IPS-20b (cell line): ENCODE results near the gene TMEM41A.

Experiments used
- H3K27ac ChIP-seq: one replicate; pipeline ENCODE4 v1.5.1; 2013; ENCODE audit warnings: low read length
- H3K27me3 ChIP-seq: 2 replicates; pipeline ENCODE4 v1.6.1; 2013; ENCODE audit warnings: mild to moderate bottlenecking, low read length, inconsistent platforms; ENCODE audit not compliant: insufficient read depth
- H3K36me3 ChIP-seq: 2 replicates; pipeline ENCODE4 v1.6.1; 2013; ENCODE audit warnings: low read depth, mild to moderate bottlenecking, inconsistent platforms, low read length, moderate library complexity; ENCODE audit not compliant: insufficient read depth
- H3K4me1 ChIP-seq: 2 replicates; pipeline ENCODE4 v1.6.1; 2013; ENCODE audit warnings: mild to moderate bottlenecking, control low read depth, inconsistent platforms, low read length, moderate library complexity; ENCODE audit not compliant: insufficient read depth
- H3K4me3 ChIP-seq: 2 replicates; pipeline ENCODE4 v1.5.1; 2013; ENCODE audit warnings: mild to moderate bottlenecking, low read length, inconsistent platforms
- H3K9ac ChIP-seq: 2 replicates; pipeline ENCODE4 v1.6.1; 2013; ENCODE audit warnings: low read depth, mild to moderate bottlenecking, inconsistent platforms, low read length, moderate library complexity
- H3K9me3 ChIP-seq: 2 replicates; pipeline ENCODE4 v1.6.1; 2013; ENCODE audit warnings: mild to moderate bottlenecking, low read depth, low read length, inconsistent platforms; ENCODE audit not compliant: insufficient read depth

Gene TMEM41A

GRCh38 chr3:185519021-185519420 lies 20.2 kb upstream of the TMEM41A start:
- H3K4me3 ChIP-seq, result no peak overlapping the region
- no peaks in the 10 kb centered on the region for H3K36me3 ChIP-seq
- H3K4me1 ChIP-seq, result no peaks in the 10 kb centered on the region
- H3K27ac ChIP-seq, result no peak overlapping the region
- no peaks in the 10 kb centered on the region for H3K9me3 ChIP-seq
- H3K9ac ChIP-seq, result no peak overlapping the region
- 0 out of 2 replicates have a peak, but pooled peaks cover 4% of the 10 kb centered on the region for H3K27me3 ChIP-seq

GRCh38 chr3:185517387-185518130 lies 18.7 kb upstream of the TMEM41A start:
- Histone ChIP-seq H3K9me3 (no peaks in the 10 kb centered on the region), H3K27me3 (0 out of 2 replicates have a peak, but pooled peaks cover 4% of the 10 kb centered on the region), H3K27ac (no peak overlapping the region), H3K4me3 (no peak overlapping the region), H3K36me3 (no peaks in the 10 kb centered on the region), H3K4me1 (no peaks in the 10 kb centered on the region), H3K9ac (no peak overlapping the region)

- H3K4me3 ChIP-seq, result no peak overlapping the region
- no peaks in the 10 kb centered on the region for H3K4me1 ChIP-seq
- no peaks in the 10 kb centered on the region for H3K27me3 ChIP-seq
- H3K36me3 ChIP-seq, result no peaks in the 10 kb centered on the region
- no peaks in the 10 kb centered on the region for H3K9me3 ChIP-seq
- no peak overlapping the region for H3K9ac ChIP-seq
- H3K27ac ChIP-seq, result no peak overlapping the region
Measured at GRCh38 chr3:185511711-185512110, 12.9 kb upstream of the TMEM41A start.

- H3K9ac ChIP-seq, result no peak overlapping the region
- no peaks in the 10 kb centered on the region for H3K36me3 ChIP-seq
- no peak overlapping the region for H3K4me3 ChIP-seq
- no peak overlapping the region for H3K27ac ChIP-seq
- no peaks in the 10 kb centered on the region for H3K9me3 ChIP-seq
- H3K4me1 ChIP-seq, result no peaks in the 10 kb centered on the region
- no peaks in the 10 kb centered on the region for H3K27me3 ChIP-seq
Measured at GRCh38 chr3:185508335-185508991, 9.6 kb upstream of the TMEM41A start.

GRCh38 chr3:185507883-185508282 lies 9.0 kb upstream of the TMEM41A start:
- Histone ChIP-seq H3K9me3 (no peaks in the 10 kb centered on the region), H3K27me3 (no peaks in the 10 kb centered on the region), H3K9ac (no peak overlapping the region), H3K4me3 (no peak overlapping the region), H3K36me3 (no peaks in the 10 kb centered on the region), H3K4me1 (no peaks in the 10 kb centered on the region), H3K27ac (no peak overlapping the region)

- Histone ChIP-seq H3K9ac (no peak overlapping the region), H3K27me3 (peaks cover 8% of the 10 kb centered on the region; the same call in 1 of the 2 replicates), H3K36me3 (no peaks in the 10 kb centered on the region), H3K4me1 (no peaks in the 10 kb centered on the region), H3K4me3 (no peak overlapping the region), H3K9me3 (no peaks in the 10 kb centered on the region), H3K27ac (no peak overlapping the region)
Measured at GRCh38 chr3:185504636-185505035, 5.8 kb upstream of the TMEM41A start.

- H3K36me3 ChIP-seq, result no peaks in the 10 kb centered on the region
- H3K9ac ChIP-seq, result no peak overlapping the region
- no peak overlapping the region for H3K4me3 ChIP-seq
- peaks cover 10% of the 10 kb centered on the region; the same call in 1 of the 2 replicates for H3K27me3 ChIP-seq
- H3K4me1 ChIP-seq, result no peaks in the 10 kb centered on the region
- no peaks in the 10 kb centered on the region for H3K9me3 ChIP-seq
- H3K27ac ChIP-seq, result no peak overlapping the region
Measured at GRCh38 chr3:185503521-185503920, 4.7 kb upstream of the TMEM41A start.

- Histone ChIP-seq H3K9me3 (no peaks in the 10 kb centered on the region), H3K9ac (no peak overlapping the region), H3K27ac (no peak overlapping the region)
Measured at GRCh38 chr3:185502987-185503386, 4.2 kb upstream of the TMEM41A start.

GRCh38 chr3:185490241-185490640 lies 8.6 kb downstream of the TMEM41A start:
- no peaks in the 10 kb centered on the region for H3K27me3 ChIP-seq
- H3K4me3 ChIP-seq, result no peak overlapping the region
- no peak overlapping the region for H3K27ac ChIP-seq
- H3K36me3 ChIP-seq, result peaks cover 53% of the 10 kb centered on the region
- no peaks in the 10 kb centered on the region for H3K9me3 ChIP-seq
- H3K9ac ChIP-seq, result no peak overlapping the region
- no peaks in the 10 kb centered on the region for H3K4me1 ChIP-seq

More at GRCh38 chr3:185502987-185503386, 4.2 kb upstream of the TMEM41A start:
- Histone ChIP-seq H3K27me3 (peaks cover 10% of the 10 kb centered on the region; the same call in 1 of the 2 replicates), H3K4me1 (no peaks in the 10 kb centered on the region), H3K36me3 (no peaks in the 10 kb centered on the region), H3K4me3 (no peak overlapping the region)

- Histone ChIP-seq H3K36me3 (peaks cover 45% of the 10 kb centered on the region), H3K4me1 (no peaks in the 10 kb centered on the region), H3K27me3 (no peaks in the 10 kb centered on the region), H3K4me3 (no peak overlapping the region), H3K27ac (no peak overlapping the region), H3K9ac (no peak overlapping the region), H3K9me3 (no peaks in the 10 kb centered on the region)
Measured at GRCh38 chr3:185489462-185489861, 9.4 kb downstream of the TMEM41A start.

GRCh38 chr3:185488465-185488864 lies 10.4 kb downstream of the TMEM41A start:
- Histone ChIP-seq H3K27me3 (no peaks in the 10 kb centered on the region), H3K36me3 (peaks cover 37% of the 10 kb centered on the region), H3K4me3 (no peak overlapping the region), H3K4me1 (no peaks in the 10 kb centered on the region), H3K9ac (no peak overlapping the region), H3K9me3 (no peaks in the 10 kb centered on the region), H3K27ac (no peak overlapping the region)

GRCh38 chr3:185486394-185486793 lies 12.4 kb downstream of the TMEM41A start:
- H3K27me3 ChIP-seq, result no peaks in the 10 kb centered on the region
- no peaks in the 10 kb centered on the region for H3K9me3 ChIP-seq
- no peak overlapping the region for H3K9ac ChIP-seq
- no peaks in the 10 kb centered on the region for H3K4me1 ChIP-seq
- H3K27ac ChIP-seq, result no peak overlapping the region
- peaks cover 22% of the 10 kb centered on the region for H3K36me3 ChIP-seq
- H3K4me3 ChIP-seq, result no peak overlapping the region
